ENCODE measurements around the gene IL17RC.

GRCh38 chr3:9949115-9949514 is 32.2 kb downstream of the IL17RC start:
- TF ChIP-seq POLR2AphosphoS5 (IDR thresholded peaks at IDR 0.05): no peak
- TF ChIP-seq, protein P1, sequence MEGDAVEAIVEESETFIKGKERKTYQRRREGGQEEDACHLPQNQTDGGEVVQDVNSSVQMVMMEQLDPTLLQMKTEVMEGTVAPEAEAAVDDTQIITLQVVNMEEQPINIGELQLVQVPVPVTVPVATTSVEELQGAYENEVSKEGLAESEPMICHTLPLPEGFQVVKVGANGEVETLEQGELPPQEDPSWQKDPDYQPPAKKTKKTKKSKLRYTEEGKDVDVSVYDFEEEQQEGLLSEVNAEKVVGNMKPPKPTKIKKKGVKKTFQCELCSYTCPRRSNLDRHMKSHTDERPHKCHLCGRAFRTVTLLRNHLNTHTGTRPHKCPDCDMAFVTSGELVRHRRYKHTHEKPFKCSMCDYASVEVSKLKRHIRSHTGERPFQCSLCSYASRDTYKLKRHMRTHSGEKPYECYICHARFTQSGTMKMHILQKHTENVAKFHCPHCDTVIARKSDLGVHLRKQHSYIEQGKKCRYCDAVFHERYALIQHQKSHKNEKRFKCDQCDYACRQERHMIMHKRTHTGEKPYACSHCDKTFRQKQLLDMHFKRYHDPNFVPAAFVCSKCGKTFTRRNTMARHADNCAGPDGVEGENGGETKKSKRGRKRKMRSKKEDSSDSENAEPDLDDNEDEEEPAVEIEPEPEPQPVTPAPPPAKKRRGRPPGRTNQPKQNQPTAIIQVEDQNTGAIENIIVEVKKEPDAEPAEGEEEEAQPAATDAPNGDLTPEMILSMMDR (IDR thresholded peaks at IDR 0.05): no peak

All from sigmoid colon (tissue), 4 donors.